Fibroblast of the conjunctiva (primary cell): ENCODE data around the gene LDLR.

Experiments used
- DNase-seq: peaks from one replicate; pipeline ENCODE4 v3.0.0-alpha.2; 2010; ENCODE audit warnings: low read depth

LDLR gene

DNA sequence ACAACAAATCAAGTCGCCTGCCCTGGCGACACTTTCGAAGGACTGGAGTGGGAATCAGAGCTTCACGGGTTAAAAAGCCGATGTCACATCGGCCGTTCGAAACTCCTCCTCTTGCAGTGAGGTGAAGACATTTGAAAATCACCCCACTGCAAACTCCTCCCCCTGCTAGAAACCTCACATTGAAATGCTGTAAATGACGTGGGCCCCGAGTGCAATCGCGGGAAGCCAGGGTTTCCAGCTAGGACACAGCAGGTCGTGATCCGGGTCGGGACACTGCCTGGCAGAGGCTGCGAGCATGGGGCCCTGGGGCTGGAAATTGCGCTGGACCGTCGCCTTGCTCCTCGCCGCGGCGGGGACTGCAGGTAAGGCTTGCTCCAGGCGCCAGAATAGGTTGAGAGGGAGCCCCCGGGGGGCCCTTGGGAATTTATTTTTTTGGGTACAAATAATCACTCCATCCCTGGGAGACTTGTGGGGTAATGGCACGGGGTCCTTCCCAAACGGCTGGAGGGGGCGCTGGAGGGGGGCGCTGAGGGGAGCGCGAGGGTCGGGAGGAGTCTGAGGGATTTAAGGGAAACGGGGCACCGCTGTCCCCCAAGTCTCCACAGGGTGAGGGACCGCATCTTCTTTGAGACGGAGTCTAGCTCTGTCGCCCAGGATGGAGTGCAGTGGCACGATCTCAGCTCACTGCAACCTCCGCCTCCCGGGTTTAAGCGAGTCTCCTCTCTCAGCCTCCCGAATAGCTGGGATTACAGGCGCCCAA lies at the start of gene LDLR:
LDLR (plus strand) TSS at position 210 of the 760 bp plus-strand sequence; CDS start at position 296, 86 bp downstream.
- DNase-seq: peak; percentile 91

- DNase-seq: no peak
Observed at GRCh38 chr19:11041194-11041593, 48.1 kb upstream of the LDLR start.

DNA sequence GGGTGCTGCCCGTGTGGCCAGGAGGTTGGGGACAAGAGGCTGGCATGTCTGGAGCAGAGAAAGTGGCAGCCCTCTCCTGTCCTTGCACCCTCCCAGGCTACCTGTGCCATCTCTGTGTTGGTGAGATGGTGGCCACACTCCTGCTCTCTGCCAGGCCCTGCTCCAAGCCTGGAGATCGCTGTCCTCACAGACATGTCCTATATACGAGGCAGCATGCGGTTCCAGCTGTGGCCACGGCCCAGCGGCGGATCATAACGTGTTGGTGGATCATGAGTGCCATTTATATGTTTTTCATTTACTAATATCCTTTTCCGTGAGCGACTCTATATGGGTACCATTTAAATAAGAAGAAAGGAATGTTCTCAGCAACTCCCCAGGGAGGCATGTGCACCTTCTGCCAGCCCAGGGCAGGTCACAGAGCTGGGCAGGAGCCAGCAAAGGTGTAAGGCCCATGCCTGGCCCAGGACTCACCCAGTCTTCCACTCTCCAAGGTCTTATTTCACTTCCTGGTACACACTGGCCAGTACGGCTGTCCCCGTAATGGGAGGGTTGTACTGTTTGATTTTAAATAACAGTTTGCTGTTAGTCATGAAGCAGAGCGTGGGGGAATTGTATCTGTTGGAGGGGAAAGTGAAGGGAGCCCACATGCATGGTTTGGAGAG lies 47.2 kb upstream of the LDLR start:
- DNase-seq: no peak

DNA sequence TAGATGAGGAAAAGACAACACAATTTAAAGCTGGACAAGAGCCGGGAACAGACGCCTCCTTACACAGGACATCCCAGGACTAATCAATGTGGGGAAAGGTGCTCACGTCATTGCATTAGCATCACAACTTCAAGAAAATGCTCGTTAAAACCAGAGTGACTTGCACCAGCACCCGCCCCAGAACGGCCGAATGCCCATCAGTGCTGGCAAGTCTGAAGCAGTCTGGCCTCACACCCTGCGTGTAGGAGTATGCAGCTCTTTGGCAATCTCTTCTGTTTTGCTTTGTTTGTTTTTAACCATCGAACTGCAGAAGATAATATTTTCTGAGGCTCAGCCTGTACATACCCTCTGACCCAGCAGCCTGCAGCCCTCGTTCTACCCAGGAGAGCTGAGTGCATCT lies 44.8 kb upstream of the LDLR start:
- no peak for DNase-seq

DNA sequence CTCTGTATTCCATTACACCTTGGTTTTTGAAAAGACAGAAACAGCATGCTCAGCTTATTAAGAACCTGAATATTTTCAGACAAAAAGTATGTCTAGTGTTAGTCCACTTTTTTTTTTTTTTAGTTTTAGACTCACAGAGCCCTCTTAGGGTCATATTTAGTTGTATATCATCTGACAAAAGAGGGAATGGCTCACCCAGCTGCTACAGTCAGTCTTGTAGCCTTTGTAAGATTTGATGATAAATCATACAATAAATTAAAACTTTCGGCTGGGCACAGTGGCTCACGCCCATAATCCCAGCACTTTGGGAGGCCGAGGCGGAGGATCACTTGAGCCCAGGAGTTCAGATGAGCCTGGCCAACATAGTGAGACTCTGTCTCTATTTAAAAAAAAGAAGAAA lies 43.7 kb upstream of the LDLR start:
- no peak for DNase-seq

DNA sequence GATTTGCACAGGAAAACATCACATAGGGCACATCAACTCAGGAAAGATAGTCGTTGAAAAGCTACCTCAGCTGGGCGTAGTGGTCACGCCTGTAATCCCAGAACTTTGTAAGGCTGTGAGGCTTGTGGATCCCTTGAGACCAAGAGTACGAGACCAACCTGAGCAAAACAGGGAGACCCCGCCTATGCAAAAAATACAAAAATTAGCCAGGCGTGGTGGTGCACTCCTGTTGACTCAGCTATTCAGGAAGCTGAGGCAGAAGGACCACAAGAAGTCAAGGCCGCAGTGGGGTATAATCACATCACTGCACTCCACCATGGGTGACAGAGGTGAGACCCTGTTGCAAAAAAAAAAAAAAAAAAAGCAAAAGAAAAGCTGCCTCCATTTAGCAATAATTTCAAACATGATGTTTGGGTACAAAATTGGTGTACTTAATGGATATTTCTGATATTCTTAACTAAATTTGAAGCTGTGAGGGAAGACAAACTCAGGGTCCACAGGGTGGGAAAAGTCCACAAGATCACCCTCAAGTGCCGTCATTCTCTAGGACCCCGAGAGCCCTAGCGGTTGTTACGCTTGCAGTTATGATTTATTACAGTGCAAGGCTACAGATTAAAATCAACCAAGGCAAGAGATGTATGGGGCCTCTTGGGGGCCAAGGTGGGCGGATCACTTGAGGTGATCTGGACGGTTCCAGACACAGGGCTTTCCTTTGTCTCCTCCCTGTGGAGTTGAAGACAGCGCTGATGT lies 42.5 kb upstream of the LDLR start:
- no peak for DNase-seq

DNA sequence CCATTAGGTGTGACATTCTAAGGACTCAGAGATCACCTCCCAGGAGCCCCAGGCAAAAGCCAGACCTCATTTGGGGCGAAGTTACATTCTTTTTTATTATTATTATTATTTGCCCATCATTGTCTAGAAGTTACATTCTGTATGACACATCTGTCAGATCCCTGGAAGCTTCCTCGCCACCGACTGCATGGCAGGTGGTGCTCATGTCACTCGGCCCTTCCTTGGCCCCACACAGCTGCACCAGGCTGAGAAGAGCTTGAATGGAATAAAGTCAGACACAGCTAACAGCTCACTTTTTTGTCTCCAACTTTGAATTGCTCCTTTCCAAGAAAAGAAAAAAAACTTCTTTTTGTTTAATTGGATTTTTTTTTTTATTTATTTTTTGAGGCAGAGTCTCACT lies 41.4 kb upstream of the LDLR start:
- no peak for DNase-seq

DNA sequence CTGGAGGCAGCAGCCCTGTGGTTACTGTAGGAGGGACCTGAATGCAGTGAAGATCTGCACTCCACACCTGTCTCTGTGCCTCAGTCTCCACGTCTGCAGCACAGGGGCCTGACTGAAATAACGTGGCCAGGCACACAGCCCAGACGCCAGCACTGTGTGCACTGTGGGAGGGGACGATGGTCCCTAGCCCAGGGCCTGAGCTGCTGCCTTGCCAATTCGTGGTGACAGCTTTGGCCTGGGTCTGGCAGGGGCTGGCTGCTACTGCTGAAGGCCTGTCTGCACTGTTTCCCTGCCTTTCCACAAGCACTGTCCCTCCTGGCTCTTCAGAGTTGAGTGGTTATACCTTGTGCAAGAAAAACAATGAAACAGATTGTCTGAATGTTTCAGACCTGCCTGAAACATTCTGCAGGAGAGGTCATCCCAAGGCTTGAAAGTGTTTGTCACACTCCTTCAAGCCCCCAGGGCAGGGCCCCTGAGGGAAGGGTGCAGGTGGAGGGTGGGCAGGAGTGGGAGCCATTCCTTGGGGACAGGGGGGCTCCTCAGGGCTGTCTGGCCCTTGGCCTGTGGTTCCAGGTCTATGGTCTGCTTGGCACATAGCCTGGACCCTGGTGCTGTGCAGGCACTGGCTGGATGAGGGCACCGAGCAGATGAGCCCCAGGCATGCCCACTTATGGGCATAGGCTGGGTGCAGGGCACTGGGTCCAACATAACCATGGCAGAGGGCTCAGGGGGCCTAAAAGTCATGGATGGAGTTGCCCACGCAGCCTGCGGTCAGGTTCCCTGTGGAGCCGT lies 38.7 kb upstream of the LDLR start:
- no peak for DNase-seq

DNA sequence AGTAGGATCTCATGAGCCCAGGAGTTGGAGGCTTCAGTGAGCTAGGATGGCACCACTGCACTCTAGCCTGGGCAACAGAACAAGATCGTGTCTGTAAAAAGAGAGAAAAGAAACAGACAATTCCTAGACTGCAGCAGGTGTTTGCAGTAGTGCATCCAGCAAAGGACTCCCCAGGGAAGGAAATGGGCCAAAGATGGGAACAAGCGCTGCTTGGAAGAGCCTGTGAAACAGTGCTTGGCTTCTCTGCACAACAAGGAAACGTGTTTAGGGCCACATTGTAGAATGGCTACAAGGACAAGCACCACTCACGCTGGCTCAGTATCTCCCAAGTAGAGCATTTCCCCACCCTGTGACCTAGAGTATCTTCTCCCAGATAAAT lies 35.5 kb upstream of the LDLR start:
- no peak for DNase-seq

- no peak for DNase-seq
Observed at GRCh38 chr19:11054200-11054599, 35.1 kb upstream of the LDLR start.

DNA sequence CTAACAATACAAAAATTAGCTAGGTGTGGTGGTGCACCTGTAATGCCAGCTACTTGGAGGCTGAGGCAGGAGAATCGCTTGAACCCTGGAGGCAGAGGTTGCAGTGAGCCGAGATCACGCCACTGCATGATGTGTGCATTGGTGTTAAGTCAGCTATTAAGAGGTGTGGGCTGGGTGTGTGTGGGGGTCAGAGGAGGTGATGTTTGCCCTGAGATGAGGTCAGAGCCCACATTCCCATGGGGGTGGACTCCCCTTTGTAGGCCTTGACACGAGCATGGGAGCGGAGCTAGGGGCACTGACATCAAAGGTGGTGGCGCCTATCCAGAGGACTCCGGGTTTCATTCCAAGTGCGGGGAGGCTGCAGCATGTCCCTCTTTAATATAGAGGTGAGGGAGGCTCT lies 34.6 kb upstream of the LDLR start:
- no peak for DNase-seq

GRCh38 chr19:11058246-11059030 lies 30.8 kb upstream of the LDLR start:
- no peak for DNase-seq

DNA sequence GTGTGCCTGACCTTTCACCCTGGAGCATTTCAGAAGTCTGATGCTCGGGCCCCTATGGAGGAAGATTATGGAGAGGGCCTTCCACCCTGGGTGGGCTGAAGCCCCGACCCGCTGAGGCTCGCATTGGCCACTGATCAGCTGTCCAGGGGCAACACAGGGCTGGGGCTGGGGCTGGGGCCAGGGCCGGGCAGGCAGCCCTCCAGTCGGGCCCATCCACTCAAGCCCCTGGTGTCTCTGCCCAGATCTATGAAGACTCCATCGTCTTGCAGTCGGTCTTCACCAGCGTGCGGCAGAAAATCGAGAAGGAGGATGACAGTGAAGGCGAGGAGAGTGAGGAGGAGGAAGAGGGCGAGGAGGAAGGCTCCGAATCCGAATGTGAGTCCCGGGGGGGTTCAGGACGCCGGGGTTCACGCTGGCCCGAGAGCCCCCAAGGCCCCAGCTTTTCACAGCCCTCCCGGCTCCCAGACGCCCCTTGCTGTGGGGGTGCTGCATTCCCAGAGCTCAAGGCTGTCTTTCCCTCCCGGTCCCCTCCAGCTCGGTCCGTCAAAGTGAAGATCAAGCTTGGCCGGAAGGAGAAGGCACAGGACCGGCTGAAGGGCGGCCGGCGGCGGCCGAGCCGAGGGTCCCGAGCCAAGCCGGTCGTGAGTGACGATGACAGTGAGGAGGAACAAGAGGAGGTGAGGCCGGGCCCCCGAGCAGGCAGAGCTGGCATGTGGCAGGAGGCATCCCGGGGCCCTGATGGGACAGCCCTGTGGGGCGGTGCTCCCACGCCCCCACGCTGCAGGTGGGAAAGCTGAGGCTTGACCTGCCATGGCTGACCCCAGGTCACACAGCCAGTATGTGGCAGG lies 29.5 kb upstream of the LDLR start:
- no peak for DNase-seq

DNA sequence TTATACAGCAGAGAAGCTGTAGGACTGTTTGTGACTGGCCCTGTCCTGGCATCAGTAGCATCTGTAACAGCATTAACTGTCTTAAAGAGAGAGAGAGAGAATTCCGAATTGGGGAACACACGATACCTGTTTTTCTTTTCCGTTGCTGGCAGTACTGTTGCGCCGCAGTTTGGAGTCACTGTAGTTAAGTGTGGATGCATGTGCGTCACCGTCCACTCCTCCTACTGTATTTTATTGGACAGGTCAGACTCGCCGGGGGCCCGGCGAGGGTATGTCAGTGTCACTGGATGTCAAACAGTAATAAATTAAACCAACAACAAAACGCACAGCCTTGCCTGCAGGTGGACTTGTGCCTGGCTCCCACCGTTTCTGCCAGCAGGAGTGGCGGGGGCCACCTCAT lies 27.3 kb upstream of the LDLR start:
- DNase-seq: no peak

GRCh38 chr19:11063434-11063833 lies 25.8 kb upstream of the LDLR start:
- DNase-seq: no peak

- no peak for DNase-seq
Observed at GRCh38 chr19:11064831-11065303, 24.4 kb upstream of the LDLR start.

DNA sequence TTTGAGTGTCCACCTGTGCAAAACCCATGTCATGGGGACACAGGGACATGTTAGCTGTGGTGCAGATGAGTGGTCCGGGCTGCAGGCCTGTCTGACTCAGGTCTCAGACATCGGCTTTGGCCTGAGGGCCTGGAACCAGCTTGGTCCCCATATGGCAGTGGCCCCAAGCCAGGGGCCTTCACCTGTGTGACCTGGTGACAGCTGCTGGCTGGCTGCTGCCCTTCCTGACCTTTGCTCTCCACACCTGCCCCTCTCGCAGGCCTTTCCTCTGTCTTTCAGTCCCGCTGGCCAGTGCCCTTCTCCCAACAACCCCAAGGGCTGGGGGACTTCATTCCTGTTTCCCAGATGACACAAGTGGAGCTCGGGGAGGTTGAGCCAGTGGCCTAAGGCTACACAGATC lies 22.9 kb upstream of the LDLR start:
- DNase-seq: no peak

GRCh38 chr19:11067356-11068113 lies 21.7 kb upstream of the LDLR start:
- DNase-seq: no peak

- no peak for DNase-seq
Observed at GRCh38 chr19:11069561-11069960, 19.7 kb upstream of the LDLR start.

GRCh38 chr19:11070123-11070522 lies 19.1 kb upstream of the LDLR start:
- DNase-seq: no peak
